Smooth muscle cell of the coronary artery (primary cell): ENCODE data around the gene EXOSC2. TPM values are rescaled to one million over a fixed set of nuclear protein-coding genes. Genes with fewer than 3 reads are reported as not detected.

ENCODE experiments used
- total RNA-seq: library from RNA; depleted of rRNA; stranded (reverse); fragments of >200 nt; gene quantifications from 2 replicates; pipeline ENCODE4 v1.2.3, GENCODE V29; 2014; ENCODE audit warnings: low replicate concordance

EXOSC2 gene, protein sequence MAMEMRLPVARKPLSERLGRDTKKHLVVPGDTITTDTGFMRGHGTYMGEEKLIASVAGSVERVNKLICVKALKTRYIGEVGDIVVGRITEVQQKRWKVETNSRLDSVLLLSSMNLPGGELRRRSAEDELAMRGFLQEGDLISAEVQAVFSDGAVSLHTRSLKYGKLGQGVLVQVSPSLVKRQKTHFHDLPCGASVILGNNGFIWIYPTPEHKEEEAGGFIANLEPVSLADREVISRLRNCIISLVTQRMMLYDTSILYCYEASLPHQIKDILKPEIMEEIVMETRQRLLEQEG
- total RNA-seq, result 23.0 and 25.4 TPM in 2 replicates

DNA sequence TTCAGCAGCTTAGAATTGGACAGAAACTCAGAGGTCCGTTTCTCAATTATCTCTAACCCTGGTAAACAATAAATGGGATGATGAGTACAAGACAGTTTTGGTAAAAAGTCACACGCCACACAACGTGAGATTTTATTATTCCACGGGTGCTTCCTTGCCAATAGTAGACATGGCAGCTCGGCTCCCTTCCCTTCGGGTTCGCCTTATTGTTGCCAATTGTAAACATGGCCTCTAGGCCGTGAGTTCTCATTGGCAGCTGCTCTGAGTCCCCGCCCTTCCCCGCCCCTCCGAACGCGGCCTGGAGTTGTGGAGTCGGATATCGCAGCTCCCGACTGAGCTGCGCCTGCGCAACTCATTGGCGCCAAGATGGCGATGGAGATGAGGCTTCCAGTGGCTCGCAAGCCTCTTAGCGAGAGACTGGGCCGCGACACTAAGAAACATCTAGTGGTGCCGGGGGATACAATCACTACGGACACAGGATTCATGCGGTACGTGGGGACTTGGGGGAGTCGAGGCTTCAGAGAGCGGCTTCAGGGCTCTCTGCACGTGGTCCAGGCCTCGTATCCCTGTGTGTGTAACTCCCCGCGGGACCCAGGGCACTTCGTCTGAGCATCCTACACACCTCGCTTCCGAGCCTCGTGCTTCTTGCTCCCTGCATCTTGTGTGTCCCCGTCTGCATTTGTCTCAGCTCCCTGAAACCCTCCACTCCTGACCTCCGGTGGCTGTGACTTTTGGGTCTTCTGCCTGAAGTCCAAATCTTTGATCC lies at the start of gene EXOSC2:
Gene EXOSC2 (plus strand): TSS at position 355 of the 766 bp plus-strand sequence. CDS start 12 bp downstream, at position 367.

DNA sequence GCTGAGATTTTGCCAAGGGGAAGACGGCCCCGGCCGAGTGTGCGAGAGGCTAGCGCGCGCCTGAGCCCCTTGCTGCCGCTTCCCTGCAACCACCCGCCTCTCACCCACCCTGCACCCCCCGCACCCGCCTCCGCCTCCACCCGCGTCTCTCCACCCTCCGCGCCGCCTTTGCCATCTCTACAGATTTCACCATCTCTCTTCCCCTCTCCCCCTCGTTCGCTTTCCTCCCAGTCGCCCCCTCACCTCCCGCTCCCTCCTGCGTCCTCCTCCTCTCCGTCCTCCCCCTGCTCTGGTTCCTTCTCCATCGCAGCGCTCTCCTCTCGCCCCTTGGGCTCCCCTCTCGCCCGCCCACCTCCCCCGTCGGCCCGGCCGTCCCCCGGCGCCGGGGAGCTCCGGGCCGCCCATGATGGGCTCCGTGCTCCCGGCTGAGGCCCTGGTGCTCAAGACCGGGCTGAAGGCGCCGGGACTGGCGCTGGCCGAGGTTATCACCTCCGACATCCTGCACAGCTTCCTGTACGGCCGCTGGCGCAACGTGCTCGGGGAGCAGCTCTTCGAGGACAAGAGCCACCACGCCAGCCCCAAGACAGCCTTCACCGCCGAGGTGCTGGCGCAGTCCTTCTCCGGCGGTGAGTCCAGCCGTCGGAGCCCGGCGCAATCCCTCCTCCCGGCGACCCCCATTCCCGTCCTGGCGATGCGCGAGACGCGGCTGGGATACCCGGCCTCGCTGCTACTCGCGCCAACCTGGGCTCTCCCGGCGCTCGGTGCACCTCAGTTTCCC lies 29.1 kb upstream of the EXOSC2 start, which contains the start of gene PRDM12:
Gene PRDM12 (plus strand): TSS at position 344 of the 778 bp plus-strand sequence. CDS start 60 bp downstream, at position 404.

Other genes starting within 250 kb of the EXOSC2 start
- 47.2 and 359 TPM in 2 replicates for gene ASS1, start 248.8 kb upstream of the EXOSC2 start, total RNA-seq
- 40.6 and 41.9 TPM in 2 replicates for gene FUBP3, start 114.2 kb upstream of the EXOSC2 start, total RNA-seq
- not detected in 2 replicates for gene PRDM12, start 29.2 kb upstream of the EXOSC2 start, total RNA-seq
- gene ABL1, start 141.5 kb downstream of the EXOSC2 start, total RNA-seq, result 51.0 and 59.3 TPM in 2 replicates
- gene QRFP, start 203.0 kb downstream of the EXOSC2 start, total RNA-seq, result not detected in 2 replicates
- 0.12 and 2.4 TPM in 2 replicates for gene FIBCD1, start 245.5 kb downstream of the EXOSC2 start, total RNA-seq